Upper lobe of right lung (tissue), 1 donor: Measurements from ENCODE around the gene SNN. TPM values are rescaled to one million over a fixed set of nuclear protein-coding genes. Genes with fewer than 3 reads are reported as not detected.

Source experiments
- ATAC-seq: fragments of 200-7000 bp; cut with Tn5 transposase; one replicate; pipeline ENCODE4 v1.9.1; 2020; ENCODE audit warnings: mild to moderate bottlenecking, moderate library complexity
- DNase-seq: peaks from one replicate; pipeline ENCODE4 v3.0.0-alpha.2; 2020
- H3K27ac ChIP-seq: fragments of 200-600 bp; one replicate; pipeline ENCODE4 v1.8.0; 2022
- H3K27me3 ChIP-seq: fragments of 200-600 bp; one replicate; pipeline ENCODE4 v1.8.0; 2022; ENCODE audit warnings: mild to moderate bottlenecking
- H3K36me3 ChIP-seq: fragments of 200-600 bp; one replicate; pipeline ENCODE4 v1.8.0; 2022
- H3K4me1 ChIP-seq: fragments of 200-600 bp; one replicate; pipeline ENCODE4 v1.8.0; 2022
- H3K4me3 ChIP-seq: fragments of 200-600 bp; one replicate; pipeline ENCODE4 v1.8.0; 2022; ENCODE audit warnings: mild to moderate bottlenecking
- H3K9me3 ChIP-seq: fragments of 200-600 bp; one replicate; pipeline ENCODE4 v1.8.0; 2022
- intact Hi-C: fragments of 100-400 bp; cut with DNase I; formaldehyde crosslinking; loops from one replicate; pipeline ENCODE4 v1.11.0; 2022
- total RNA-seq: library from RNA; stranded (reverse); fragmentation: NEBNext Ultra II Directional; extraction: Animal tissue kit (Norgen Biotek cat#: 25700); gene quantifications from one replicate; pipeline ENCODE4 v1.2.1, GENCODE V29; 2021
- TF ChIP-seq, protein P1 (sequence below): fragments of 200-600 bp; IDR thresholded peaks from one replicate; pipeline ENCODE4 v1.8.0; 2022; ENCODE audit warnings: antibody characterized with exemption
- donor health status: DM: no; HTN: yes; CAD: no; lungs with severe emphysema.

SNN gene
- total RNA-seq, 1 donor from 2014 or later: 31.1 TPM

DNA sequence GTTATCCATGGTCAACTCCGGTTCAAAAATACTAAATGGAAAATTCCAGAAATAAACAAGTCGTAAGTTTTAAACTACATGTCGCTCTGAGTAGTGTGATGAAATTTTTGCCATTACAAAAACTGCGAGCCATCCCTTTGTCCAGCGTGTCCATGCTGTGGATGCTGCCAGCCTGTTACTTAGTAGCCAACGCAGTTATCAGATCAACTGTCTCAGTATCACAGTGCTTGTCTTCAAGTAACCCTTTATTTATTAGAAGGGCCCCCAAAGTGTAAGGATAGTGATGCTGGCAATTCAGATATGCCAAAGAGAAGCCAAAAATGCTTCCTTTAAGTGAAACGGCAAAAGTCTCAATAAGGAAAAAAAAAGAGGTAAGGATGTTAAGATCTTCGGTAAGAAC lies 23.9 kb downstream of the SNN start:
- H3K36me3 ChIP-seq: peaks cover 84% of the 10 kb centered on the region
- peaks cover 14% of the 10 kb centered on the region for H3K4me1 ChIP-seq
- no peak overlapping the region for H3K4me3 ChIP-seq
- TF ChIP-seq, protein P1, sequence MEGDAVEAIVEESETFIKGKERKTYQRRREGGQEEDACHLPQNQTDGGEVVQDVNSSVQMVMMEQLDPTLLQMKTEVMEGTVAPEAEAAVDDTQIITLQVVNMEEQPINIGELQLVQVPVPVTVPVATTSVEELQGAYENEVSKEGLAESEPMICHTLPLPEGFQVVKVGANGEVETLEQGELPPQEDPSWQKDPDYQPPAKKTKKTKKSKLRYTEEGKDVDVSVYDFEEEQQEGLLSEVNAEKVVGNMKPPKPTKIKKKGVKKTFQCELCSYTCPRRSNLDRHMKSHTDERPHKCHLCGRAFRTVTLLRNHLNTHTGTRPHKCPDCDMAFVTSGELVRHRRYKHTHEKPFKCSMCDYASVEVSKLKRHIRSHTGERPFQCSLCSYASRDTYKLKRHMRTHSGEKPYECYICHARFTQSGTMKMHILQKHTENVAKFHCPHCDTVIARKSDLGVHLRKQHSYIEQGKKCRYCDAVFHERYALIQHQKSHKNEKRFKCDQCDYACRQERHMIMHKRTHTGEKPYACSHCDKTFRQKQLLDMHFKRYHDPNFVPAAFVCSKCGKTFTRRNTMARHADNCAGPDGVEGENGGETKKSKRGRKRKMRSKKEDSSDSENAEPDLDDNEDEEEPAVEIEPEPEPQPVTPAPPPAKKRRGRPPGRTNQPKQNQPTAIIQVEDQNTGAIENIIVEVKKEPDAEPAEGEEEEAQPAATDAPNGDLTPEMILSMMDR: no peak
- H3K27me3 ChIP-seq: no peaks in the 10 kb centered on the region
- ATAC-seq (no peak), DNase-seq (no peak)
- intact Hi-C loops: no loop called here
- H3K27ac ChIP-seq: no peak overlapping the region
- H3K9me3 ChIP-seq: no peaks in the 10 kb centered on the region

DNA sequence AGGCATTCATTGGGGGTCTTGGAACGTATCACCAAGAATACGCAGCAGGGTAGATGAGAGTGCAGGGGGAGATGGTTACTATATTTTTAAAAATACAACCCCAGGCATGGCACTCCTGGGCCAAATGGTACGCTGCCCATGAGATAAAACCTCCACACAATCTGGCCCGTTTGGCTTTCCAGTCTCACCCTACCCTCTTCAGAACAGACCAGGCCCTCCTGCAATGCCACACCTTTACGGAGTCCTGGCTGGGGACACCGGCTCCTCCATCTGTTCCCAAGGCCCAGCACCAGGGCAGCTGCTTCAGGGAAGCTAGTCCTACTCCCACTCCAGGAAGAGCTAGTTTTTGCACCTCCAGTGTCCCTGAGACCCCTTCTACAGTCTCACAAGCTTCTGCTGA lies 24.4 kb downstream of the SNN start:
- peaks cover 84% of the 10 kb centered on the region for H3K36me3 ChIP-seq
- no peak overlapping the region for H3K27ac ChIP-seq
- H3K4me3 ChIP-seq: no peak overlapping the region
- DNase-seq (no peak), ATAC-seq (no peak)
- H3K4me1 ChIP-seq: peaks cover 14% of the 10 kb centered on the region
- intact Hi-C loops: no loop called here
- no peaks in the 10 kb centered on the region for H3K9me3 ChIP-seq
- TF ChIP-seq, protein P1: no peak
- H3K27me3 ChIP-seq: no peaks in the 10 kb centered on the region

DNA sequence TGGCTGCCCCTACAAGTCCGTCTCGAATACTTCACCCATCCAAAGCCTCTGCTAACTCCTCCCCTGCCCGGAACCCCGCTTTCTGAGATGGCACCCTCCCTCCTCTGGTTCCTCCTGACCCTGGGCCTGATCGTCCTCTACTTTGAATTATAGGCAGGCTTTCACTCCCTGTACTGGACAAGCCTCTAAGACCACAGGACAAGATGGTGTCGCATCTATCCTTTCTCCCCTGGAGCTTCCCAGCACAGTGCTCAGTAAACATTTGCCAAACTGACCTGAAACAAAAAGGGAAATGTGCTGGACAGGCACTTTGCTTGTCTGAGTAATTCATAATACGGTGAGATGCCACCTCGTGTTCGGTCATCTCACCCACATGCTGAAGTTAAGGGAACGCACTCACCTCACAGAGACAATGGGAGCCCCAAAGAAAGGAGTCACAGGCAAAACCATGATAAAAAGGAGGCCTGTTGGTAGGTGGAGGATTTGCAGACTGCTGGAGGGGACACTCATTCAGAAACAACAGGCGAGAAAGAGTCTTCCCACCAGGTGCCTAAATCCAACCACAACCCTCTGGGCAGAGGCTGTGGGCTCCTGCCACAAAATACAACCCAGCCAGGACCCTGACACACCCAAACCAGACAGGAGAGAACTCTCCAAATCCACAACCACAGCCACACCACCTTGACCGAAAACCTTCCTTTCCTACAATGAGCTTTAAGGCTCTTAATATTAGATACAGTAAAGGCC lies 28.2 kb downstream of the SNN start:
- Histone ChIP-seq H3K27me3 (no peaks in the 10 kb centered on the region), H3K9me3 (no peaks in the 10 kb centered on the region), H3K4me1 (peaks cover 11% of the 10 kb centered on the region), H3K36me3 (peaks cover 91% of the 10 kb centered on the region), H3K27ac (no peak overlapping the region), H3K4me3 (no peak overlapping the region)
- no peak for ATAC-seq
- TF ChIP-seq, protein P1: no peak
- intact Hi-C loops: no loop called here
- no peak for DNase-seq

DNA sequence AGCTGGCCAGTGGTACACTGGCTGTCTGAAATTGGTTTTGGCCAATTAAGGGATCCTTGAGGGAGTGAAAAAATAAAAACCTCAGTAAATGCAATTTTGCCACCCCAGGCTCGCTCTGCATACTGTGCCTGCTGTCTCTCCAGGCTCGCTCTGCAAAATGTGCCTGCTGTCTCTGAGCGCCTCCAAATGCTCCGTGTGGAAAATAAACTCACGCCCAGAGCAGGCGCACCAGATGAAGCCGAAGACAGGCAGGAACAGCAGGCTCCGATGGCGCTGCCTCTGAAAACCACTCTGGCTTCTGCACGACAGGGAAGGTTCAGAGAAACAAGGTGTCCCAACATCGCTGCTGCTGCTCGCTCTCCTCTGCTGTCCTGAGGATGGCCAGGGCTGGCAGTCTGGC lies 29.1 kb downstream of the SNN start:
- TF ChIP-seq, protein P1: no peak
- no peak overlapping the region for H3K27ac ChIP-seq
- H3K9me3 ChIP-seq: no peaks in the 10 kb centered on the region
- intact Hi-C loops: no loop called here
- ATAC-seq: no peak
- no peak for DNase-seq
- peaks cover 11% of the 10 kb centered on the region for H3K4me1 ChIP-seq
- peaks cover 91% of the 10 kb centered on the region for H3K36me3 ChIP-seq
- no peaks in the 10 kb centered on the region for H3K27me3 ChIP-seq
- H3K4me3 ChIP-seq: no peak overlapping the region

DNA sequence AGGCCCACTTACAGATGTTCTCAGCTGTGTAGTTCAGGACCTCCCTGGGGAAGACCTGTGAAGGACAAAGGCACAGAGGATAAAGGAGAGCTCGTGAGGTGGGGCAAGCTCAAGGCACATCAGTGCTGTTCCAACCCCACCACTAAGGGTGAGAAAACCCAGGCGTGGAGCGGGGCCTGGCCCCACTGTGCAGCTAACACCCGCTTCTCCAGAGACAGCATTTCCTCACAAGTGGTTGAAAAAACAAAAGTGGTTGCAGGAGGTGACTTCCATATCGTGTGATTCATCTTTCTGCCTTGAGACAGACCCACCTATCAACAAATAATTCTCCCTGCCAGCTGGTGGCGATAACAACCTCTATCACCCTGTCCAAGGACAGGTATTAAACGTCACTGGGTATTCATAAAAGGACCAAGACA lies 30.0 kb downstream of the SNN start:
- intact Hi-C loops: no loop called here
- no peak overlapping the region for H3K27ac ChIP-seq
- H3K4me1 ChIP-seq: peaks cover 11% of the 10 kb centered on the region
- TF ChIP-seq, protein P1: no peak
- H3K36me3 ChIP-seq: peaks cover 91% of the 10 kb centered on the region
- DNase-seq (no peak), ATAC-seq (no peak)
- no peaks in the 10 kb centered on the region for H3K9me3 ChIP-seq
- no peak overlapping the region for H3K4me3 ChIP-seq
- no peaks in the 10 kb centered on the region for H3K27me3 ChIP-seq
